Trophoblast cell (in vitro differentiated cells and primary cell): ENCODE measurements around the gene FUT2.
A peak's percentile ranks its signal among the peaks of the same experiment; 100 is the strongest.
"Not testable (repeated sequence)": the region's sequence is repeated elsewhere in the genome, so short reads cannot be mapped to it uniquely, and the experiment has no call there.

Experiments used
- DNase-seq, 2 donors: peaks; one replicate each; pipeline ENCODE4 v3.0.0-alpha.2; 2016
- H2AFZ ChIP-seq: 2 replicates; pipeline ENCODE4 v1.6.1; 2013; ENCODE audit warnings: low read length, moderate library complexity, mild to moderate bottlenecking; ENCODE audit not compliant: insufficient read depth, poor library complexity
- H2AK5ac ChIP-seq: 2 replicates; pipeline ENCODE4 v1.6.1; 2013; ENCODE audit warnings: mild to moderate bottlenecking, low read length
- H2BK120ac ChIP-seq: 2 replicates; pipeline ENCODE4 v1.6.1; 2013; ENCODE audit warnings: low read length, mild to moderate bottlenecking, moderate library complexity; ENCODE audit not compliant: insufficient read depth, poor library complexity
- H2BK12ac ChIP-seq: 2 replicates; pipeline ENCODE4 v1.6.1; 2013; ENCODE audit warnings: mild to moderate bottlenecking, low read length, moderate library complexity
- H2BK5ac ChIP-seq: 2 replicates; pipeline ENCODE4 v1.6.1; 2013; ENCODE audit warnings: low read length, low read depth, moderate library complexity, mild to moderate bottlenecking; ENCODE audit not compliant: poor library complexity
- H3K14ac ChIP-seq: 2 replicates; pipeline ENCODE4 v1.6.1; 2013; ENCODE audit warnings: mild to moderate bottlenecking, low read length
- H3K18ac ChIP-seq: 2 replicates; pipeline ENCODE4 v1.6.1; 2013; ENCODE audit warnings: mild to moderate bottlenecking, low read length
- H3K23ac ChIP-seq: 2 replicates; pipeline ENCODE4 v1.6.1; 2013; ENCODE audit warnings: low read length
- H3K27ac ChIP-seq: 2 replicates; pipeline ENCODE4 v1.5.1; 2013; ENCODE audit warnings: low read depth, mild to moderate bottlenecking, inconsistent platforms, low read length, moderate library complexity
- H3K27me3 ChIP-seq: 2 replicates; pipeline ENCODE4 v1.6.1; 2013; ENCODE audit warnings: inconsistent platforms, mild to moderate bottlenecking, low read length, moderate library complexity; ENCODE audit not compliant: insufficient read depth
- H3K36me3 ChIP-seq, 2 experiments: 1 replicate in 1 of 2; 2 replicates in 1 of 2; pipeline ENCODE4 v1.6.1; 2013; ENCODE audit warnings: low read length in 2 of 2, mild to moderate bottlenecking in 2 of 2, moderate library complexity in 1 of 2; ENCODE audit not compliant: insufficient read depth in 2 of 2, control insufficient read depth in 1 of 2
- H3K4ac ChIP-seq: 2 replicates; pipeline ENCODE4 v1.6.1; 2013; ENCODE audit warnings: low read depth, mild to moderate bottlenecking, low read length, moderate library complexity
- H3K4me1 ChIP-seq, 2 experiments: 1 replicate in 1 of 2; 2 replicates in 1 of 2; pipeline ENCODE4 v1.6.1; 2013; ENCODE audit warnings: low read length in 2 of 2, mild to moderate bottlenecking in 2 of 2, moderate library complexity in 1 of 2; ENCODE audit not compliant: insufficient read depth in 2 of 2, control insufficient read depth in 1 of 2
- H3K4me2 ChIP-seq: 2 replicates; pipeline ENCODE4 v1.6.1; 2013; ENCODE audit warnings: inconsistent platforms, mild to moderate bottlenecking, low read length, moderate library complexity
- H3K4me3 ChIP-seq: 2 replicates; pipeline ENCODE4 v1.5.1; 2013; ENCODE audit warnings: mild to moderate bottlenecking, low read depth, low read length, inconsistent platforms
- H3K79me1 ChIP-seq: one replicate; pipeline ENCODE4 v1.6.1; 2013; ENCODE audit warnings: low read length
- H3K79me2 ChIP-seq: 2 replicates; pipeline ENCODE4 v1.6.1; 2013; ENCODE audit warnings: low read length, mild to moderate bottlenecking; ENCODE audit not compliant: control insufficient read depth, insufficient read depth, poor library complexity
- H3K9ac ChIP-seq: 2 replicates; pipeline ENCODE4 v1.6.1; 2013; ENCODE audit warnings: mild to moderate bottlenecking, low read length
- H3K9me3 ChIP-seq: 2 replicates; pipeline ENCODE4 v1.6.1; 2013; ENCODE audit warnings: low read depth, mild to moderate bottlenecking, control low read depth, inconsistent platforms, low read length; ENCODE audit not compliant: insufficient read depth
- H4K12ac ChIP-seq: 2 replicates; pipeline ENCODE4 v1.6.1; 2013; ENCODE audit warnings: low read depth, mild to moderate bottlenecking, low read length, moderate library complexity
- H4K8ac ChIP-seq: 2 replicates; pipeline ENCODE4 v1.6.1; 2013; ENCODE audit warnings: low read depth, mild to moderate bottlenecking, low read length, moderate library complexity
- H4K91ac ChIP-seq: one replicate; pipeline ENCODE4 v1.6.1; 2013; ENCODE audit warnings: low read depth, mild to moderate bottlenecking, low read length, moderate library complexity
- WGBS: extraction: QIAGEN DNeasy Blood & Tissue Kit; methylation state at CpG from one replicate; pipeline ENCODE4 v1.1.7; 2013; ENCODE audit warnings: missing lambda C conversion rate; ENCODE audit not compliant: insufficient read length, insufficient coverage; ENCODE audit errors: extremely low coverage; 5-methylcytosine and 5-hydroxymethylcytosine counted together

The FUT2 gene

GRCh38 chr19:48657828-48658227, 37.9 kb upstream of the FUT2 start:
- WGBS, result no CpG with 5 or more reads among the region's 5 CpGs
- not testable (repeated sequence) for H3K4ac ChIP-seq, H3K14ac ChIP-seq, H2BK12ac ChIP-seq, H3K27me3 ChIP-seq, H2AFZ ChIP-seq, H3K27ac ChIP-seq, H3K4me1 ChIP-seq, H4K8ac ChIP-seq, H3K36me3 ChIP-seq, H2BK5ac ChIP-seq, H2BK120ac ChIP-seq, H3K79me2 ChIP-seq, H3K9me3 ChIP-seq, DNase-seq, H2AK5ac ChIP-seq, H4K12ac ChIP-seq, H3K4me3 ChIP-seq, H3K18ac ChIP-seq, H3K9ac ChIP-seq, H3K23ac ChIP-seq, H4K91ac ChIP-seq, H3K79me1 ChIP-seq, H3K4me2 ChIP-seq

GRCh38 chr19:48658483-48658882, 37.3 kb upstream of the FUT2 start:
- no peak for DNase-seq
- no peaks in the 10 kb centered on the region for H3K79me1 ChIP-seq
- H3K23ac ChIP-seq, result no peak overlapping the region
- H3K14ac ChIP-seq, result no peak overlapping the region
- no CpG with 5 or more reads among the region's 6 CpGs for WGBS
- no peak overlapping the region for H3K27ac ChIP-seq
- no peak overlapping the region for H2AK5ac ChIP-seq
- H3K27me3 ChIP-seq, result no peaks in the 10 kb centered on the region
- H3K9ac ChIP-seq, result no peak overlapping the region
- H2BK120ac ChIP-seq, result no peak overlapping the region
- no peak overlapping the region for H4K91ac ChIP-seq
- H3K4ac ChIP-seq, result no peak overlapping the region
- no peak overlapping the region for H3K18ac ChIP-seq
- no peak overlapping the region for H4K8ac ChIP-seq
- no peak overlapping the region for H3K4me2 ChIP-seq
- H3K9me3 ChIP-seq, result no peaks in the 10 kb centered on the region
- H2AFZ ChIP-seq, result no peak overlapping the region
- no peaks in the 10 kb centered on the region for H3K79me2 ChIP-seq
- H3K4me1 ChIP-seq, result no peaks in the 10 kb centered on the region
- no peaks in the 10 kb centered on the region for H3K36me3 ChIP-seq
- H2BK12ac ChIP-seq, result no peak overlapping the region
- no peak overlapping the region for H3K4me3 ChIP-seq
- no peak overlapping the region for H4K12ac ChIP-seq
- no peak overlapping the region for H2BK5ac ChIP-seq

- no peak overlapping the region for H3K18ac ChIP-seq
- no peak overlapping the region for H3K14ac ChIP-seq
- WGBS, result no CpG with 5 or more reads among the region's 5 CpGs
Measured at GRCh38 chr19:48659768-48660167, 36.0 kb upstream of the FUT2 start.

GRCh38 chr19:48660852-48661710, 34.7 kb upstream of the FUT2 start:
- Histone ChIP-seq H2BK12ac (no peak overlapping the region), H3K14ac (no peak overlapping the region), H2AK5ac (no peak overlapping the region), H2BK120ac (no peak overlapping the region), H3K18ac (no peak overlapping the region), H2AFZ (no peak overlapping the region), H3K79me1 (no peaks in the 10 kb centered on the region), H3K4me2 (no peak overlapping the region), H3K9ac (no peak overlapping the region), H3K4me3 (no peak overlapping the region), H3K36me3 (no peaks in the 10 kb centered on the region), H3K27me3 (no peaks in the 10 kb centered on the region), H2BK5ac (no peak overlapping the region), H4K91ac (no peak overlapping the region), H3K4ac (no peak overlapping the region), H3K4me1 (no peaks in the 10 kb centered on the region), H3K23ac (no peak overlapping the region), H3K79me2 (no peaks in the 10 kb centered on the region), H4K8ac (no peak overlapping the region), H4K12ac (no peak overlapping the region), H3K27ac (no peak overlapping the region), H3K9me3 (no peaks in the 10 kb centered on the region)
- WGBS, result no CpG with 5 or more reads among the region's 35 CpGs
- DNase-seq, result peak; percentile 63 to 78

More at GRCh38 chr19:48659768-48660167, 36.0 kb upstream of the FUT2 start:
- DNase-seq, result peak in 1 of 2 donors; percentile 19
- H3K4me2 ChIP-seq, result no peak overlapping the region
- H3K4ac ChIP-seq, result no peak overlapping the region
- no peaks in the 10 kb centered on the region for H3K79me1 ChIP-seq
- H3K9ac ChIP-seq, result no peak overlapping the region
- no peak overlapping the region for H4K12ac ChIP-seq
- no peak overlapping the region for H4K91ac ChIP-seq
- H2BK12ac ChIP-seq, result no peak overlapping the region
- H4K8ac ChIP-seq, result no peak overlapping the region
- H2BK120ac ChIP-seq, result no peak overlapping the region
- H3K79me2 ChIP-seq, result no peaks in the 10 kb centered on the region
- no peak overlapping the region for H2BK5ac ChIP-seq
- no peak overlapping the region for H3K4me3 ChIP-seq
- no peak overlapping the region for H2AFZ ChIP-seq
- H3K36me3 ChIP-seq, result no peaks in the 10 kb centered on the region
- H3K4me1 ChIP-seq, result no peaks in the 10 kb centered on the region
- no peak overlapping the region for H2AK5ac ChIP-seq
- H3K9me3 ChIP-seq, result no peaks in the 10 kb centered on the region
- no peak overlapping the region for H3K27ac ChIP-seq
- no peaks in the 10 kb centered on the region for H3K27me3 ChIP-seq
- no peak overlapping the region for H3K23ac ChIP-seq
